ENCODE data around the gene NUCKS1. TPM values are rescaled to one million over a fixed set of nuclear protein-coding genes. Genes with fewer than 3 reads are reported as not detected.

The NUCKS1 gene
- total and polyA plus RNA-seq, 10 of the 15 experiments (the other 5 are each of a cell fraction or from before 2014, with no cell fraction given): 40.5 to 135 (median 55.5) TPM

GRCh38 chr1:205677167-205677566 lies 72.8 kb downstream of the NUCKS1 start:
- Histone ChIP-seq H3K9ac (ENCODE audit: control insufficient read depth, insufficient read depth, low read length) (no peak overlapping the region), H3K79me2 (ENCODE audit: control insufficient read depth, insufficient read depth, low read length) (no peaks in the 10 kb centered on the region), H3K4me2 (ENCODE audit: control insufficient read depth, insufficient read depth) (no peak overlapping the region), H3K36me3 (ENCODE audit: control insufficient read depth in 2 of 2, insufficient read depth in 2 of 2, low read length in 1 of 2) (no peaks in the 10 kb centered on the region), H3K9me3 (replicated peaks; ENCODE audit: control insufficient read depth, insufficient read depth, low read length) (no peaks in the 10 kb centered on the region), H2AFZ (ENCODE audit: control insufficient read depth, low read depth, low read length) (no peak overlapping the region), H3K27ac (ENCODE audit: control insufficient read depth, insufficient read depth) (no peak overlapping the region), H3K27me3 (replicated peaks in 1 of 2; ENCODE audit: control insufficient read depth in 2 of 2, insufficient read depth in 2 of 2, low read length in 1 of 2) (0 out of 4 replicates have a peak, but pooled peaks cover 0 to 4% of the 10 kb centered on the region in 2 experiments), H3K4me3 (no peak overlapping the region), H3K4me1 (ENCODE audit: control insufficient read depth, insufficient read depth, low read length) (peaks cover 18% of the 10 kb centered on the region), H4K20me1 (ENCODE audit: control insufficient read depth, insufficient read depth) (peaks cover 10% of the 10 kb centered on the region; the same call in 1 of the 2 replicates)
- 63% methylated on average over 5 of the region's 5 CpGs for WGBS (ENCODE audit: insufficient coverage, insufficient replicate concordance, low lambda C conversion rate, missing lambda C conversion rate)
- ATAC-seq (no peak), DNase-seq (ENCODE audit: low read depth, low spot score) (no peak), FAIRE-seq (no peak)
- SMC1A ChIA-PET (ENCODE audit: uncharacterized antibody, unreplicated experiment): interaction anchor here (0.8 to 26.7 kb wide), 11 partner anchors 10 to 300 kb away, joined by 3 to 1008 read pairs (median 6); no protein-coding TSS in a partner anchor
- intact Hi-C loops (cut with micrococcal nuclease; ENCODE audit: unreplicated experiment): no loop called here
- no TSS peak for BruUV-seq (replicated peaks)
- POLR2A ChIA-PET: interaction anchor here (0.6 to 5.0 kb wide), 6 partner anchors 8 to 40 kb away, joined by 3 to 24 read pairs (median 4); no protein-coding TSS in a partner anchor
- in situ Hi-C loops (cut with MboI): no loop called here
- CTCF ChIA-PET: interaction anchor here (0.6 to 31.9 kb wide), 12 partner anchors 10 to 342 kb away, joined by 3 to 1339 read pairs (median 5); no protein-coding TSS in a partner anchor
- TF ChIP-seq CBX5 (IDR thresholded peaks at IDR 0.05; ENCODE audit: low read depth): no peak
- TF ChIP-seq PRDM15 (CRISPR knock-in tag; IDR thresholded peaks at IDR 0.05): no peak
- no peak for TF ChIP-seq HDAC2 (IDR thresholded peaks at IDR 0.05)
- TF ChIP-seq STAT3 (IDR thresholded peaks at IDR 0.05; ENCODE audit: low read depth, low read length): no peak
- no peak for TF ChIP-seq NKRF (conservative IDR thresholded peaks at IDR 0.05)
- TF ChIP-seq PKNOX1 (IDR thresholded peaks at IDR 0.05): 0 out of 2 replicates have a peak, but pooled peaks have one; percentile 6
- TF ChIP-seq ZNF24 (IDR thresholded peaks at IDR 0.05): no peak
- TF ChIP-seq HSF1 (IDR thresholded peaks at IDR 0.05; ENCODE audit: low read depth, low read length): no peak
- peak; percentile 7; the same call in 1 of the 2 replicates for TF ChIP-seq RUNX3 (IDR thresholded peaks at IDR 0.05; ENCODE audit: low read length)
- RAD21 ChIA-PET (ENCODE audit: unreplicated experiment): interaction anchor here (0.7 to 6.7 kb wide), 10 partner anchors 8 to 300 kb away, joined by 3 to 36 read pairs (median 6); no protein-coding TSS in a partner anchor

Measured in GM12878 (cell line).